ENCODE measurements around the gene COPB2.

DNA sequence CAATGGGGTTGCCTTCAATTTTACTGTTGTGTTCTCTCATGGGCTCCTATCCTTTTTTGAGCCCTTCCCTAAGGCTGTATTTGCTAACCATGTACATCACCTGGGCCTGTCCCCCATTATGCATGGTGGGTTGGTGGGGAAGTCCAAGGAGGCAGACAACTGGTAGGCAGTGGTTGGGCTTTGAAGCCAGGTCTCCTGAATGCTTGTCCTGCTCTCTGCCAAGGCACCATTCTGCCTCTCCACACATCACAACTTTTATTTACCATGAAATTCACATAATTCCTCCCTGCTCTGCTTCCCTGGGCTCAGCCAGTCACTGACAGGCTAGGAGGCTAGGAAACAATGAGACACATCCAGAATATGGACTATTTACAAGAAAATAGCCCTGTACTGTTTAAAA lies 41.0 kb upstream of the COPB2 start:
- no peak for TF ChIP-seq RCOR1 (IDR thresholded peaks at IDR 0.05; ENCODE audit: insufficient replicate concordance, low read length)
- TF ChIP-seq, protein P1, sequence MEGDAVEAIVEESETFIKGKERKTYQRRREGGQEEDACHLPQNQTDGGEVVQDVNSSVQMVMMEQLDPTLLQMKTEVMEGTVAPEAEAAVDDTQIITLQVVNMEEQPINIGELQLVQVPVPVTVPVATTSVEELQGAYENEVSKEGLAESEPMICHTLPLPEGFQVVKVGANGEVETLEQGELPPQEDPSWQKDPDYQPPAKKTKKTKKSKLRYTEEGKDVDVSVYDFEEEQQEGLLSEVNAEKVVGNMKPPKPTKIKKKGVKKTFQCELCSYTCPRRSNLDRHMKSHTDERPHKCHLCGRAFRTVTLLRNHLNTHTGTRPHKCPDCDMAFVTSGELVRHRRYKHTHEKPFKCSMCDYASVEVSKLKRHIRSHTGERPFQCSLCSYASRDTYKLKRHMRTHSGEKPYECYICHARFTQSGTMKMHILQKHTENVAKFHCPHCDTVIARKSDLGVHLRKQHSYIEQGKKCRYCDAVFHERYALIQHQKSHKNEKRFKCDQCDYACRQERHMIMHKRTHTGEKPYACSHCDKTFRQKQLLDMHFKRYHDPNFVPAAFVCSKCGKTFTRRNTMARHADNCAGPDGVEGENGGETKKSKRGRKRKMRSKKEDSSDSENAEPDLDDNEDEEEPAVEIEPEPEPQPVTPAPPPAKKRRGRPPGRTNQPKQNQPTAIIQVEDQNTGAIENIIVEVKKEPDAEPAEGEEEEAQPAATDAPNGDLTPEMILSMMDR (conservative IDR thresholded peaks at IDR 0.05; ENCODE audit: low read depth, low read length): no peak
- TF ChIP-seq MXI1 (IDR thresholded peaks at IDR 0.05; ENCODE audit: borderline replicate concordance, low read depth, low read length): no peak
- no peak for TF ChIP-seq NFE2L2 (IDR thresholded peaks at IDR 0.05; ENCODE audit: low read depth, low read length)
- TF ChIP-seq FOS (IDR thresholded peaks at IDR 0.05; ENCODE audit: low read depth, low read length): no peak
